ENCODE measurements around the gene PDE8A. TPM values are rescaled to one million over a fixed set of nuclear protein-coding genes. Genes with fewer than 3 reads are reported as not detected.

The PDE8A gene
- total and polyA plus RNA-seq, 2 donors: 17.6 to 82.3 TPM

- H3K4me3 ChIP-seq (ENCODE audit: low read depth, low read length): no peak overlapping the region
- no peaks in the 10 kb centered on the region for H3K4me1 ChIP-seq (ENCODE audit: insufficient read depth)
- H3K27ac ChIP-seq (ENCODE audit: low read depth): no peak overlapping the region
- WGBS: 82% methylated on average over 6 of the region's 6 CpGs
- H3K36me3 ChIP-seq (ENCODE audit: insufficient read depth): peaks cover 1% of the 10 kb centered on the region
- DNase-seq (ENCODE audit: extremely low spot score): no peak
Observed at GRCh38 chr15:85095566-85095965, 113.9 kb downstream of the PDE8A start.

GRCh38 chr15:85097250-85097649, 115.6 kb downstream of the PDE8A start:
- no peaks in the 10 kb centered on the region for H3K36me3 ChIP-seq (ENCODE audit: insufficient read depth)
- DNase-seq (ENCODE audit: extremely low spot score): no peak
- 75% methylated on average over 5 of the region's 5 CpGs for WGBS
- no peak overlapping the region for H3K27ac ChIP-seq (ENCODE audit: low read depth)
- no peaks in the 10 kb centered on the region for H3K4me1 ChIP-seq (ENCODE audit: insufficient read depth)
- H3K4me3 ChIP-seq (ENCODE audit: low read depth, low read length): no peak overlapping the region

- no peaks in the 10 kb centered on the region for H3K36me3 ChIP-seq (ENCODE audit: insufficient read depth)
- 53% methylated on average over 2 of the region's 2 CpGs for WGBS
- H3K27ac ChIP-seq (ENCODE audit: low read depth): no peak overlapping the region
- no peaks in the 10 kb centered on the region for H3K4me1 ChIP-seq (ENCODE audit: insufficient read depth)
- no peak overlapping the region for H3K4me3 ChIP-seq (ENCODE audit: low read depth, low read length)
- DNase-seq (ENCODE audit: extremely low spot score): no peak
Observed at GRCh38 chr15:85097725-85098124, 116.1 kb downstream of the PDE8A start.

- WGBS: 81% methylated on average over 10 of the region's 10 CpGs
- H3K36me3 ChIP-seq (ENCODE audit: insufficient read depth): no peaks in the 10 kb centered on the region
Observed at GRCh38 chr15:85099195-85099803, 117.6 kb downstream of the PDE8A start.

GRCh38 chr15:85100186-85100937, 118.7 kb downstream of the PDE8A start:
- Histone ChIP-seq H3K27ac (ENCODE audit: low read depth) (no peak overlapping the region), H3K4me3 (ENCODE audit: low read depth, low read length) (no peak overlapping the region), H3K36me3 (ENCODE audit: insufficient read depth) (no peaks in the 10 kb centered on the region), H3K4me1 (ENCODE audit: insufficient read depth) (no peaks in the 10 kb centered on the region)
- DNase-seq (ENCODE audit: extremely low spot score): no peak
- WGBS: 83% methylated on average over 10 of the region's 10 CpGs

More at GRCh38 chr15:85099195-85099803, 117.6 kb downstream of the PDE8A start:
- Histone ChIP-seq H3K4me1 (ENCODE audit: insufficient read depth) (no peaks in the 10 kb centered on the region), H3K4me3 (ENCODE audit: low read depth, low read length) (no peak overlapping the region), H3K27ac (ENCODE audit: low read depth) (no peak overlapping the region)
- DNase-seq (ENCODE audit: extremely low spot score): no peak

GRCh38 chr15:85104584-85104983, 122.9 kb downstream of the PDE8A start:
- DNase-seq (ENCODE audit: extremely low spot score): no peak
- Histone ChIP-seq H3K27ac (ENCODE audit: low read depth) (no peak overlapping the region), H3K36me3 (ENCODE audit: insufficient read depth) (no peaks in the 10 kb centered on the region), H3K4me1 (ENCODE audit: insufficient read depth) (no peaks in the 10 kb centered on the region), H3K4me3 (ENCODE audit: low read depth, low read length) (no peak overlapping the region)
- 70% methylated on average over 2 of the region's 2 CpGs for WGBS

- no peak for DNase-seq (ENCODE audit: extremely low spot score)
- Histone ChIP-seq H3K4me1 (ENCODE audit: insufficient read depth) (no peaks in the 10 kb centered on the region), H3K36me3 (ENCODE audit: insufficient read depth) (no peaks in the 10 kb centered on the region), H3K27ac (ENCODE audit: low read depth) (no peak overlapping the region), H3K4me3 (ENCODE audit: low read depth, low read length) (no peak overlapping the region)
- WGBS: 93% methylated on average over 4 of the region's 4 CpGs
Observed at GRCh38 chr15:85108136-85108535, 126.5 kb downstream of the PDE8A start.

- Histone ChIP-seq H3K4me1 (ENCODE audit: insufficient read depth) (no peaks in the 10 kb centered on the region), H3K27ac (ENCODE audit: low read depth) (no peak overlapping the region), H3K36me3 (ENCODE audit: insufficient read depth) (no peaks in the 10 kb centered on the region), H3K4me3 (ENCODE audit: low read depth, low read length) (no peak overlapping the region)
- 93% methylated on average over 2 of the region's 2 CpGs for WGBS
- no peak for DNase-seq (ENCODE audit: extremely low spot score)
Observed at GRCh38 chr15:85109333-85109732, 127.7 kb downstream of the PDE8A start.

- no peak overlapping the region for H3K27ac ChIP-seq (ENCODE audit: low read depth)
- H3K4me1 ChIP-seq (ENCODE audit: insufficient read depth): no peaks in the 10 kb centered on the region
- no peak for DNase-seq (ENCODE audit: extremely low spot score)
- peaks cover 2% of the 10 kb centered on the region for H3K36me3 ChIP-seq (ENCODE audit: insufficient read depth)
- 61% methylated on average over 3 of the region's 3 CpGs for WGBS
- no peak overlapping the region for H3K4me3 ChIP-seq (ENCODE audit: low read depth, low read length)
Observed at GRCh38 chr15:85112997-85113396, 131.3 kb downstream of the PDE8A start.

GRCh38 chr15:85114886-85115285, 133.2 kb downstream of the PDE8A start:
- no peak overlapping the region for H3K4me3 ChIP-seq (ENCODE audit: low read depth, low read length)
- H3K36me3 ChIP-seq (ENCODE audit: insufficient read depth): peaks cover 2% of the 10 kb centered on the region
- WGBS: 86% methylated on average over 4 of the region's 4 CpGs
- DNase-seq (ENCODE audit: extremely low spot score): no peak
- H3K27ac ChIP-seq (ENCODE audit: low read depth): no peak overlapping the region
- H3K4me1 ChIP-seq (ENCODE audit: insufficient read depth): no peaks in the 10 kb centered on the region

- Histone ChIP-seq H3K4me1 (ENCODE audit: insufficient read depth) (no peaks in the 10 kb centered on the region), H3K36me3 (ENCODE audit: insufficient read depth) (peaks cover 2% of the 10 kb centered on the region), H3K27ac (ENCODE audit: low read depth) (no peak overlapping the region), H3K4me3 (ENCODE audit: low read depth, low read length) (no peak overlapping the region)
- WGBS: 100% methylated on average over 1 of the region's 1 CpG
- no peak for DNase-seq (ENCODE audit: extremely low spot score)
Observed at GRCh38 chr15:85116066-85116465, 134.4 kb downstream of the PDE8A start.

GRCh38 chr15:85116494-85116893, 134.8 kb downstream of the PDE8A start:
- DNase-seq (ENCODE audit: extremely low spot score): no peak
- Histone ChIP-seq H3K4me1 (ENCODE audit: insufficient read depth) (no peaks in the 10 kb centered on the region), H3K27ac (ENCODE audit: low read depth) (no peak overlapping the region), H3K4me3 (ENCODE audit: low read depth, low read length) (no peak overlapping the region), H3K36me3 (ENCODE audit: insufficient read depth) (peaks cover 2% of the 10 kb centered on the region)
- WGBS: 98% methylated on average over 3 of the region's 3 CpGs

GRCh38 chr15:85116925-85117646, 135.4 kb downstream of the PDE8A start:
- DNase-seq (ENCODE audit: extremely low spot score): no peak
- no peak overlapping the region for H3K4me3 ChIP-seq (ENCODE audit: low read depth, low read length)
- H3K4me1 ChIP-seq (ENCODE audit: insufficient read depth): no peaks in the 10 kb centered on the region
- WGBS: 83% methylated on average over 5 of the region's 5 CpGs
- peaks cover 2% of the 10 kb centered on the region for H3K36me3 ChIP-seq (ENCODE audit: insufficient read depth)
- no peak overlapping the region for H3K27ac ChIP-seq (ENCODE audit: low read depth)

- Histone ChIP-seq H3K36me3 (ENCODE audit: insufficient read depth) (peaks cover 4% of the 10 kb centered on the region), H3K4me1 (ENCODE audit: insufficient read depth) (no peaks in the 10 kb centered on the region), H3K27ac (ENCODE audit: low read depth) (no peak overlapping the region), H3K4me3 (ENCODE audit: low read depth, low read length) (no peak overlapping the region)
- WGBS: 88% methylated on average over 4 of the region's 4 CpGs
- no peak for DNase-seq (ENCODE audit: extremely low spot score)
Observed at GRCh38 chr15:85118173-85118572, 136.5 kb downstream of the PDE8A start.

All from urinary bladder (tissue), 4 donors.